NCI-H524 (cell line): Measurements from ENCODE around the gene IMPACT.

ENCODE experiments used
- DNase-seq, 2 experiments: peaks; one replicate each; lab custom pipeline; 2025; lab: John Stamatoyannopoulos, UW

Gene IMPACT

DNA sequence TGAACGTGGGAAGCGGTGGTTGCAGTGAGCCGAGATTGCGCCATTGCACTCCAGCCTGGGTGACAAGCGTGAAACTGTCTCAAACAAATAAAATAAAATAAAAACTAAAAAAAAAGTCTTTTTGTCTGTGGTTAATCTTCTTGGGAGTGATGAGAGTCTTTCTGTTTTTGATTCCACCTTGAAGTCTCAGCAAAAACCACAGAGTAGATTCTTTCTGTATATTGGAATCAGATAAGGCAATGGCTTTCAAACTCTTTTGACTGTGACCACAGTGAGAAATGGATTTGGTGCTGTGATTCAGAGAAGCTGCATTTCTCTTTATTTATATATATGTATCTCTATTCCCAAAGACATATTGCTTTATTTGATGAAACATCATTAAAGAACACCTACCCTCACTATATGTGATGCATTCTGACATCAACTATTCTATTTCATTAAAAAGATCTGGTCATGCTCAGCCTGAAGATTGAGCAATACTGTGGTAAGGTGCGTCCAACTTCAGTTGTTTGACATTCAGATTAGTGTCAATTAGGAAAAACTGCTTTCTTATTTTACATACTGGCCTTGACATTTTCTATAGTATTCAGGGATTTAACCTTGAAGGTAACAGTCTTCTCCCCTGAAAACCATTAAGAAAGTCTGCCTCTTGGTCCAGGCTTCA lies 49.6 kb downstream of the IMPACT start:
- DNase-seq = no peak

DNA sequence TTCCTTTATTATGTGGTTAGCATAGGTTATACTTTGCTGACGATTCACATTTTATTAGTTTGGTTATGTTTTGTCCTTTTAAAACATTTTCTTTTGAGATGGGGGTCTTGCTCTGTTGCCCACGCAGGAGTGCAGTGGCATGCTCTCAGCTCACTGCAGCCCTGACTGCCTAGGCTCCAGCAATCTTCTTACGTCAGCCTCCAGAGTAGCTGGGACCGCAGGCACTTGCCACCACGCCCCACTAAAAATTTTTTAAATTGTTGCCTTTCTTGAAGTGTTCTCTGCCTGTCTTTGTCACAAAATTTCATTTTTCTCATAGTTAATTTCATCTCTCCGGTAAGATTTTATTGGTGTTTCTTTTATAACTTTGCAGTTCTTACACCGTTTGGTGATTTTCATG lies 52.9 kb downstream of the IMPACT start:
- no peak for DNase-seq

DNA sequence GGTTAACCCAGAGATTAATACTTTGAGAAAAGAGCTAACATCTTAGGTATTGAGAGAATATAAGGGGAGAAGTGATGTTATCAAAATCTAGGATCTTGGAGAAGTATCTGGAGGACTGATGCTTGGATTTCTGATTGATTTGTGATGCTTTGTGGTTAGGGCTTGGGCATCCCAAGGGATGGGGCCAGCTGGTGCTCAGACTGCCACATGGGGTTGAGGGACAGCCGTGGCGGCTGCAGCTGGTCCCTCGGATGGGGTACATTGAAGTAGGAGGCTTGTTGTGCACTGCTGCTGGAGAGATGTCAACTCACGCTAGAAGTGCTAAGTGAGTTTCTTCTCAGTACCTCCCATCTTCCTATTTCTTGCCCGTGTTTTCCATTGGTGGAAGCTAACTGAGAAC lies 56.4 kb downstream of the IMPACT start:
- peak; percentile 35 to 83 for DNase-seq

DNA sequence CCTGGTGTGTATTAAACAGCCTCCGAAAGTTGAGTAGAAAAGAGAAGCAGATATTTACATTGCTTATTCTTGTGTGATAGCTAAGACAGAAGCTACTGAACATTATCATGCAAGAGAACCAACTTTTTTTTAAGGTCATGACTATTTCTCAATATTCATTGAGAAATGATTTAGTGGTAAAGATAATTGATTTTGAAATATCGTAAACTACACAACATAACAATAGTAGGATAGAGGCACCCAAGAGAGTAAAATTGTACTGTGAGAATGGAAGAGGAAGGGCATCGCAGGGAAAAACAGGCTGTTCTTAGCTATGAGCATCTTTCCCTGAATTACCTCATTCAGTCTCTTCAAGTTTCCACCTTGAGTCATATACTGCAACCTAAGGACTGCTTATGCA lies 59.2 kb downstream of the IMPACT start:
- peak in 1 of 2 experiments; percentile 53 for DNase-seq

DNA sequence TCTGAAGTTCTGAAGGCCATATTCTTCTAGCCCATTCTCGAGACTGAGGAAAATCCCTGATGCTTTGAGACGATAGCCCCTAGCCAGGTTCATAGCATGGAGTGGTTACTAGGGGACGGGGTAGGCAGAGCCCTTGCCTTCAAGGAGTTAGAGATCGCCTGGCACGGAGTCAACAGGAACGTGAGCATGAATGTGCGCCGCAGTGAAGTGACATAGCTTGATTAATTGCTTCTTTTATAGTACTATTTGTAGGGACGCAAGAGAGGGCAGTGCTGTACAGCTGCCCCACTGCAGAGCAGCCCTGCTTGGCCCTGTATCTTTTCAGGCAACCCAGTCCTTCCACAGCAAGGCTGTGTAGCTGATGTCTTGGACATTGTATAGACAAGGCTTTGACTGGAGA lies 60.2 kb downstream of the IMPACT start:
- peak; percentile 80 to 89 for DNase-seq

DNA sequence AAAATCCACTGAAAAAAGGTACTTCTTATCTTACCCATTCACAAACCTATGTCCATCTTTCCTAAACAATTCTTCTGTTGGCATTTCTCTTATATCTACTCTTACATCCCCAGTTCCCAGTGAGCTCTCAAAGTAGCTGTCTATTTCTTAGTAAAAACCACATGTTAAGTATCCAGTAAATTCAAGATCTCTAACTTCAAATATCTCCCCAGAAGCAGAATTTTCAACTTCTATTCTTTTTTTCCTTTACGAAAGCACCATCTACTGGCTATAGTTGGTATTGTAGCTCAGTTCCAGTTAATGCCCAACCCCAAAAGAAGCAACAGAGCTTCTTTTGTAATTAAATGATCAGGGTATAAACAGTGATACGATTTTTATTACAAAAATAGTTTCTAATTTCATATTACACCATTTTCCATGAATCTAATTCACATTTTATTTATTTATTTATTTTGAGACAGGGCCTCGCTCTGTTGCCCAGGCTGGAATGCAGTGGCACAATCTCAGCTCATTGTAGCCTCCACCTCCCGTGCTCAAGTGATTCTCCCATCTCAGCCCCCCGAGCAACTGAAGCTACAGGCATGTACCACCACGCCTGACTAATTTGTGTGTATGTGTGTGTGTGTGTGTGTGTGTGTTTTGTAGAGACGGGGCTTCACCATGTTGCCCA lies 62.5 kb downstream of the IMPACT start:
- DNase-seq = peak in 1 of 2 experiments; percentile 44

DNA sequence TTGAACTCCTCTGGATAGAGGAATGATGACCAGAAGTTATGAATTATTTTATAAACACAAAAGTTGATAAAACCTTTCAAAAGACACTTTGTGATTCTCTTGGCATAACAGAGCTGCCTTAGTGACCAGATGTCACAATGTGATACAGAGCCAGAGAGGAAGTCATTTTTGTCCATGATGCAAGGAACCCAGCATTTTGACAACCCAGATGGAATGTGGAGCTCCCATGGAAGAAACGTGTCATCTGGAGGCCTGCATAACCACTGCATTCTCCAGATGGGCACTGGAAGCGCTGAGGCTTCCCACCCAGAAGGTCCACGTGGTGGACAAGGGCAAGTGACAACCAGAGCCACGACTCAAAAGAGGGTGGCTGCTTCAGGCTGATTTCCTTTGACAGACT lies 64.1 kb downstream of the IMPACT start:
- DNase-seq = peak in 1 of 2 experiments; percentile 13

DNA sequence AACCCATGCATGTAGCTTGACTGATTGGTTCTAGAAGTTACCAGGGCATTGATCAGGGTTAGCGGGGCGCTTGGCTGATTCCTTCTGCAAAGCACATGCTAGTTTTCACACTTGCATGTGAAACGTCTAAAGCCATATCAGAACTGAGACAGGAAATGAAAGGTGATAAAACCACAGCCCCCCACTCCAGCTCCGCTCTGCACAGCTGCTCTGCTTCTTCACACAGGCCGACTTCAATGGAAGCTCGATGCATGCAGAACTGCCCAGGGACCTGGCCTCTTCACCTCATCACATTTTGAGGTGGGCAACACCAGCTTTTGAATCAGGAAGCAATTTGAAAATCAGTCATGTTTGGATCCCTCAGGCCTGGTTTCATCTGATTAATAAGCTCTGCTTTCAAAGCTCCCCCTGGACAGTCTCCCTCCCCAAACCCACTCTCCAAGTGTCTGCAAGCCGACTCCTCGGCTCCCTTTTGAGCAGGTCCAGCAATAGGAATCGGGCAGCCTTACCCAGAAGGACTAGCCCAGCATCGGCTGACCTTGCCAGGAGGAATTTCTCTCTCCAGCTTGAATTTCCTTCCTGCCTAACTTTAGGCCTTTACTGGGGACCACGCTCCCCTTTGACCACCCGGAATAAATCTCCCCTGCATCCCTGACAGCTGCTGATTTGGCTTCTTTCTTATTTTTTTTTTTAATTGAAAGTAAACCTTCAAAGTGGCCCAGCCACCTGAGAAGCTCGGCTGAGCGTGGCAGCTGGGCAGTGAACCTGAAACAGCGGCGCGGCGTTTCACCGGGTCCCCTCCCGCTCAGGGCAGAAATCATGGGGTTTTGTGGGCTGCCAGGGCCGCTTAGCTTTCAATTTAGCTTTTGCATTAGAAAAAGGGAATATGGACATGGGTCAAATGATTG lies 65.7 kb downstream of the IMPACT start:
- no peak for DNase-seq

DNA sequence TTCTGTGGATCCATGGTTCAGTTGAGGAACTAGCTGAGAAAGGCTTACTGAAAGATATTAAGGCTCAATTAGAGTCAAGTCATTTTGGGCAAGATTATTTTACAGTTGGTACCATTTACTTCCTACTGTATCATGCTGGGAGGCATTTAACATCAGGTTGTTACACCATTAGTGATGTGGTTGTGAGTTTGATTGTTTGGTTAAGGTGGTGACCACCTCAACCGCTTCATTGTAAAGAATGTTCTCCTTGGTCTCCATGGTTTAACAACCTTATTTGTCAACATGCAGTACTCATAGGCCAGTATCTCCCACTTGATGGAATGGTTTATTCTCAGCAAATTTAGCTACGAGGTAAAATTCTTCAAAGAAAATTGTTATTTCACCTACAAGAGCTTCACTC lies 68.1 kb downstream of the IMPACT start:
- DNase-seq = no peak

DNA sequence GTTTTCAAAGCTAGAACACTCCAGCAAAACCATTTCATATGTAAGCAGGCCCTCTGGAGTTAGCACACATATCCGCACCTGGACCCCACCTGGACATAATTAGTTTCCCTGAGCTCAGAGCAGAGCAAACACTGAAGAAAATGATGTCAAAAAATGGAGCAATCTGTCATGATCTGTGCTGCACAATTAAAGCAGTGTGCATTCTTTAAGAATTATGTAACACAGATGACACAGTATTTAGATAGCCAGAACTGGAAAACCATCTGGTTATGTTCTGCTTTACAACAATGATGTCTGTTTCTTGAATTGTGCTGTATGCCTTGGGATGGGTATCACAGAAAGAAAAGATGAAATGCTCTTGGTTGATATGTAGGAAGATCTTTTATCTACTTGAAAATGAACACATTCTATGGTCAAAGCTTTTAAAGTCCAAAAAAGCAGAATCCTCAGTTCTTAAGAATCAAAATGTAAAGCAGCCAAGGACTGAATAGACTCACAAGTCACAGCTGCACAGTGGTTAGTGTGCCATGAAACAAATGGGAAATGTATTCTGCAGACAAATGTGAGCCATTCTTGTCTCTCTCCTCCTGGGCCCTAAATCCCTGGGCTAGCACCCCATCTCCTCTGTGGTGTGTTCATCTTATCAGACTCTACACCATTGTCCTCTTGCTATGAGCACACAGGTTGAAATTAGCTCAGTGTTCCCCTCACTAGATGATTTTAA lies 70.7 kb downstream of the IMPACT start:
- peak in 1 of 2 experiments; percentile 48 for DNase-seq

DNA sequence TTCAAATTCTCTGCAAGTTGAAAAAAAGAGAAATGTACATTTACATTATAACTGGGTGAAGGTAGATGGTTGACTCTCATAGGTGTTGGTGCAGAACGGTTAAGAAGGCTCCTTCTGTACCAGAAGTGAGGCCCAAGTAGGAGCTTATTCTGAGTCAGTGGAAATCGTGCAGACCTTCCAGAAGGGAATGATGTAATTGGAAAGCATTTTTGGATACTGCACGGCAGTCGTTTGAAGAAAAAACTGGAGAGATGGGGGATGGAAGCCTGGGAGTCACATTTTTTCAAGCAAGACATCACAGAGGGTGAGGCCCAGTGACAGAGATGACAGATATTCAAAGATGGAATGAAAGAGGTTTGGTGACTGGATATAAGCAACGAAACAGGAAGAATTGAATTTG lies 73.3 kb downstream of the IMPACT start:
- no peak for DNase-seq

DNA sequence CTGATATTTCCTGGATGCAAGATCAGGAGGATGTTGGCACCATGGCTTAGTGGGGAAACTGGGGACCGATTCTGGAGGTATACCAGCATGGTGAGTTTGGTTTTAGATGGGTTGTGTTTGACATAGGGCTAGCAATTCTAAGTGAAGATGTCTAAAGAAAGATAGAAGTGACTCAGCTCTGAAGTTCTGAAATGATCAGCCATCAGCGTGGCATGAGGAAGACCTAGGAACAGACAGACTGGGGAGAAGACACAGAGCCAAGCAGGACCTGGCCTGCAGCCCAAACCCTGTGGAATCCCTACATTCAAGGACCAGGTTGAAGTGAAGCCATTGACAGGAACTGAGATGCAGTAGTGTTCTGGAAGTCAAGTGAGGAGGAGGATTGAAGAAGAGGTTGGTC lies 73.7 kb downstream of the IMPACT start:
- DNase-seq = no peak

DNA sequence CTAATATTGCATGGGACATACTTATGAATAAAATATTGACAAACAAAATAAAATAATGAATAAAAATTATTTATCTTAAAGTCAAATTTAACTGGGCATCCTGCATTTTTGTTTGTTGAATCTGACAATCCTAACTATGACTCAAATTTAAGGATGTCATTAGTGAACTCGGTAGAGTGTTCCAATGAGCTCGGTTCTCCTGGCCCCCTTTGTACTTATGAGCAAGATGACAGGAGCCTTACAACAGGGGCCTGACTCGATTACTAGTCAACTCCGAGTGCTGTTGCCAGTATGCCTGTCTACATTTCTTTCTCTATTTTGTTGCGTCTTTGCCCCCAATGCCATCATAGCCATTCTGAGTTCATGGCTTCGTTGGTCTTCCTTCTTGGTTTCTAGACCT lies 74.3 kb downstream of the IMPACT start:
- DNase-seq = no peak

DNA sequence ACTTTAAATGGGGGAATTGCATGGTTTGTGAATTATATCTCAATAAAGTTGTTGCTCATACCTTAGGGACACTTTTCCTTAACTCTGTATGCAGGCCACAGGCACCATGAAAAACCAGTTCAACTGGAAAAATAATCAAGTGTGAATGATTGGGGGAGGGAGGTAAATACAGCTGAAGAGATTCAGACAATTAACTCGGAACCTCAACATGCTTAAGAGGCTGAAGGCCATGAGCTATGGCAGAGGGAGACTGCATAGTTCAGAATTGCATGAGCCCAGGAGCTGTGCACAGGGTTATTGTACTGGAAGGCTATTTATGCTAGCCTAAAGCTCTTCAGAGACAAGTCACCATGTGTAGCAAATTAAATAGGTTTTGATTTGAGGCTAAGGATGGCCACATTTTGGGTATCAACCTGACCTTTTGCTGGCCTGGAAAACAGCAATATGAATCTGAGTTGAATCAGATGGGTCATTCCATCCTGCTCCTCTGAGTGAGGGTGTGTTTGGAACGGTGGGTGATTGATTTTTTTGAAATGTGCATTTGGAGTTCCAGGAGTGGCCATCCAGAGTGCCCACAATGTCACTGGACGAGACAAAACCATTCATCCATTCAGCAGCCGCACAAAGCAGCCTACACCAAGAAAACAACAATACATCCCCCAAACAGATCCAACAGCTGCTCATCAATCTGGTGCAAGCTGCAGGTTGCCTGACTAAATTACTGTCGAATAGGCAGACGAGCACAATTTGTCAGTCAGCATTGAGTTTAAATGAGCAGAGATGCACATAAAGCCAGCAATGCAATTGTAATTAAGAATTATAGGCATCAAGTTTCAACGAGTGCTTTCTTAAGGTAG lies 76.4 kb downstream of the IMPACT start:
- peak; percentile 60 to 91 for DNase-seq
